Right forelimb (tissue), 1 donor: ENCODE data around the gene COP1.

Experiments used
- DNase-seq: peaks from one replicate; pipeline ENCODE4 v3.0.0-alpha.2; 2018

The COP1 gene

DNA sequence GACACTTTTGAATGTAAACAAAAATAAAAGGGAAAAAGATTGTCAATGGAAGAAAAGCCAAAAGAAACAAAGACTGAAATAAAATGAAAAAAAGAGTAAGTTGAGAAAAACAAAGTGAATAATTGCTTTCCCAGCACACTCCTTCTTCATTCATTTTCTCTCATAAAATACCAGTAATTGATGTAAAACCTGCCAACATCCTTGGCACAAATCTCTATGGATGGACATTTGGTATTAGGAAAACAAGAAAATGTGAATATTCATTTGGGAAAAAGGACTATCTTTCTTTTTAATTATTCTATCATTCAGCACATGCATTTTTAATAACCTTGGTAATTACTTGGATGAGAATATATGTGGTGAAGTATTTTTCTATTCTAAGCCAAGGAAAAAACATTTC lies 259.3 kb downstream of the COP1 start:
- no peak for DNase-seq

- no peak for DNase-seq
Measured at GRCh38 chr1:175944591-175944990, 262.5 kb downstream of the COP1 start.

- DNase-seq: no peak
Measured at GRCh38 chr1:175941164-175941563, 265.9 kb downstream of the COP1 start.

GRCh38 chr1:175936736-175937135 lies 270.4 kb downstream of the COP1 start:
- no peak for DNase-seq

DNA sequence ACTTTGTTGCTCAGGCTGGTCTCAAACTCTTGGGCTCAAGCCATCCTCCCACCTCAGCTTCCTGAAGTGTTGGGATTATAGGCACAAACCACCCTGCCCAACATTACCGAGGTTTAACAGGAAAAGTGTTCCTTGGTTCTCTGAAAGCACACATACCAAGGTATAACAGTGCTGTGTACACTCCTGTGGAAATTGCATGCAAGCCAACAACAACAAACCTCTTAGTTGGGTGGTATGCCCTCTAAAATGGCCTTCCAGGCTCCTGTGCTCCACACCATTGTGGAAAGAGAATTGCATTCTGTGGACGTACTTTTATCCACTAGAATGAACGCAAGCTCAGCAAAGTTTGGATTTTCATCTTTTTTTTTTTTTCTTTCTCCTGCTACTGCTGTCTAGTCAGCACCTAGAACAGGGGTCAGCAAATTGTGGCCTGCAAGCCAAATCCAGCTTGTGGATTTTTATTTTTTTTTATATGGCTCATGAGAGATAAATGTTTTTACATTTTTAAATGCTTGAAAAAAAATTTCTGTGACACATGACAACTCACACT lies 271.4 kb downstream of the COP1 start:
- no peak for DNase-seq

DNA sequence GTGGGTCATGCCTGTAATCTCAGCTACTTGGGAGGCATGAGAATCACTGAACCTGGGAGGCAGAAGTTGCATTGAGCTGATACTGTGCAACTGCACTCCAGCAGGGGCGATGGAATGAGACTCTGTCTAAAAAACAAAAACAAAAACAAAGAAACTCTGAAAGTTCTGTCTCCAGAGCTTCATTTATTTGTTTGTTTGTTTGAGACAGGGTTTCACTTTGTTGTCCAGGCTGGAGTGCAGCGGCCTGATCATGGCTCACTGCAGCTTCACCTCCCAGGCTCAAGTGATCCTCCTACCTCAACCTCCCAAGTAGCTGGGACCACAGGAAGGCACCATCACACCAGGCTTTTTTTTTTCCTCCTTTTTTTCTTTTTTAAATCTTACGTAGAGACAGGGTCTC lies 271.9 kb downstream of the COP1 start:
- DNase-seq: no peak

GRCh38 chr1:175933801-175934200 lies 273.3 kb downstream of the COP1 start:
- no peak for DNase-seq

GRCh38 chr1:175927944-175928343 lies 279.1 kb downstream of the COP1 start:
- DNase-seq: no peak

DNA sequence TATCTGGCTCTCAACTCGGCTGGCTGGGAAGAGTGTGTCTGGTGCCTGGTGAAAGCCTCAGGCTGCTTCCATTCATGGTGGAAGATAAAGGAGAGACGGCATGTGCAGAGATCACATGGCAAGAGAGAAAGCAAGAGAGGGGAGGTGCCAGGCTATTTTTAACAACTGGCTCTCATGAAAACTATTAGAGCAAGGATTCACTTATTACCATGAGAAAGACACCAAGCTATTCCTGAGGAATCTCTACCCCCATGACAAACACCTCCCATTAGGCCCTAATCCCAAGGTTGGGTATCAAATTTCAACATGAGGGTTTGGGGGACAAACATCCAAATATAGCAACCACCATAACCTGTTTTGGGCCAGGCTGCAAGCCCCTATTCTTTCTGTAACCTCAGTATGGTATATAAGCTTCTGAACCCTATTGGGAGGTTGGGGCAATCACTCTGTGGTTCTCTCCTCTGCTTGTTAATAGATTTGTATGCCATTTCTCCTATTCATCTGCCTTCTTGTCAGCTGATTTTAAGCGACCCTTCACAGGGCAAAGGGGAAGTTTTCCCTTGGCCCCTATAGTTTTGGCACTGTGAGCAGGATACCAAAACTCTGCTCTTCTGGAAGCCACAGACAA lies 284.7 kb downstream of the COP1 start:
- no peak for DNase-seq

DNA sequence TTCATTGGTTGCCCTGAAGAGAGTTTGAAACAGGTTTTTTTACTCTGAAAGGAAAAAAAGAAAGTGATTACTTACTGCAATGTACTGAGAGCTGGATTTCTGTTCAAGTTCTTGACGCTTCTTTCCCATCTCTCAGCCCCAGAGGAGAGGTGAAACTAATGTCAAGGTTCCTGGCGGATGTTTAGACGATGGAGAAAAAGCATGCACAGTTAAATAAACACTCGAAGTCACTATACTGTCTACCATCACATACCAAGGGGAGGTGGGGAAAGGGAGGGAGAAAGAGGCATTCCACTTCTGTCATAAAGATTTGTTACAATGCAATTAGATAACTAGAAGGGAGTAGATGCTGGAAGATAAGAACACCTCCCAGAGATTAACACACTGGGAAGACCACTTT lies 286.7 kb downstream of the COP1 start:
- no peak for DNase-seq

GRCh38 chr1:175919001-175919400 lies 288.1 kb downstream of the COP1 start:
- DNase-seq: no peak

GRCh38 chr1:175918364-175918801 lies 288.7 kb downstream of the COP1 start:
- no peak for DNase-seq

DNA sequence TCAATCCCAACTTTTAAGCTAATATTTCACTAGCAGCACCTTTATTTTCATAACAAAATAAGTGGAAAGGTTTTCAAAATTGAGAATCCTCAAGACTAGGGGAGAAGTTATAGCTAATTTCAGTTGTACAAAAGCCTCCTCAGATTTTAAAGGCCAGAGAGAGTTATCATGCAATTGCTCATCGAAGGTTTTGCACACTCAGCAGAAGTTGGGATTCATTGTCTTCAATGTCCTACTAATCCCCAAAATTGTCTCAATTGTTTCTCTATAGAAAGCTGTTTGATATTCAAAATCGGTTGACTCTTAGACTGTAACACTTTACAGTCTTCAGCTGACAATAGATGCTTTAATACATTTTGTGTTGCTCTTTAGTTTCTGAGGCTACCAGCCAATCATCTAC lies 293.0 kb downstream of the COP1 start:
- DNase-seq: no peak

DNA sequence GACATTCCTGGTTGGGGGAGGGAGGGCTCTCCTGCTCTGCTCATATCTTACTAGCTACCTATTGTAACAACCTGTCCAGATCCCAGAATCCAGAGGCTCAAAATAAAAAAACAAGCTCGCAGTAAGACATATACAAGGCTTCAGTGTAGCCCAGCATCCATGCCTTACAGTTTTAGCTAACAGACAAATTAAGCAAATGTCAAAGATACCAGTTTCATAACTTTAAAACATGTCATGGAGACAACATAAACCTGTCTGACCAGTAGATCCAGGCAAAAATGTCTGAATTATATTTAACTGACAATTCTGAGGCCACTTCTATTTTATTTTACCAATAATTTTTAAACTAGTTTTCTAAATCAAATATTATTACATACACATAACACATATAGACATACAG lies 295.9 kb downstream of the COP1 start:
- DNase-seq: no peak

- no peak for DNase-seq
Measured at GRCh38 chr1:175906370-175906769, 300.7 kb downstream of the COP1 start.

GRCh38 chr1:175904808-175905207 lies 302.3 kb downstream of the COP1 start:
- no peak for DNase-seq

DNA sequence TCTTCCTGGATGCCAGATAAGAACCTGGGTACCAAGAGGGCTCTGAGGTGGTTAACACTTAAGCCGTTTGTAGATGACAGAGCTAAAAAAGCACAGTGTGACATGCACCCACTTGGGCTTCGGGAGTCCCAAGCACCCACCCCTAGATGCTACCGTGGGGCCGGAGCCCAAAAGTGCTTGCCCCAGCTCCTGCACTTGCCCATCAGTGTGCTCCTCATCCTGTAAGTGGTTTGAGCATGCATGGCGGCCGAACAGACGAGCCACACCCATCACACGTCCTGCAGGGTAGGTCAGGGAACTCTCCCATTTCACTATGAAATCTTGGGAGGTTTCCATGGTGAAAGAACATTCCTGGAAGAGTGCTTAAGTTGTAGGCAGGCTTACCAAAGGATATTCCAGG lies 304.8 kb downstream of the COP1 start:
- no peak for DNase-seq

GRCh38 chr1:175901076-175901836 lies 305.8 kb downstream of the COP1 start:
- DNase-seq: no peak

DNA sequence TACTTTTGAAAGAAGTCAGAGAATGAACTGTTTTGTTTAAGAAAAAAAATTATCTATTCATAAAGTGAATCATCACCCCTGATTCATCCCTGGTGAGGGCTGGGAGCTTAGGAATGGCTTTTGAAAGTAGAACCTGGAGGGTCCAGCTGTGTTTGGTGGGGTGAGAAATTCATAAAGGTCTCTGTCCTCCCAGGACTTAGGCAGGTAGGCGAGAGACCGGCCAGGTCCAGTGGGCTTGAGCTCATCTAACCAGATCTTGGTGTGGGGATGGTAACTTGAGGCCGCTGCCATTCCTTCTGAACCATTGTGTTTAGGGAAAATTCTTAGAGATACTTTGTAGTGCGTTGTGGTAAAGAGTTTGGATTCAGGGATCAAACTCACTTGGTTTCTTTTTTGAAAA lies 306.9 kb downstream of the COP1 start:
- DNase-seq: no peak

GRCh38 chr1:175895966-175896365 lies 311.1 kb downstream of the COP1 start:
- DNase-seq: no peak
